Body of pancreas (tissue), 4 donors: Measurements from ENCODE around the gene ATXN1.

Experiments used
- POLR2A ChIP-seq, 3 donors: fragments of 450-650 bp; IDR thresholded peaks; one replicate each; pipeline ENCODE4 v1.6.1; 2016; ENCODE audit warnings: antibody characterized with exemption in 3 of 3, mild to moderate bottlenecking in 2 of 3
- TF ChIP-seq, protein P1 (sequence below), 7 experiments: fragments of 450-650 bp in 4 of 7; fragments of 200-600 bp in 3 of 7; sonication (generic) in 3 of 7; IDR thresholded peaks; one replicate each; pipeline ENCODE4 v1.5.1; 2016 to 2019; ENCODE audit warnings: antibody characterized with exemption in 7 of 7

DNA sequence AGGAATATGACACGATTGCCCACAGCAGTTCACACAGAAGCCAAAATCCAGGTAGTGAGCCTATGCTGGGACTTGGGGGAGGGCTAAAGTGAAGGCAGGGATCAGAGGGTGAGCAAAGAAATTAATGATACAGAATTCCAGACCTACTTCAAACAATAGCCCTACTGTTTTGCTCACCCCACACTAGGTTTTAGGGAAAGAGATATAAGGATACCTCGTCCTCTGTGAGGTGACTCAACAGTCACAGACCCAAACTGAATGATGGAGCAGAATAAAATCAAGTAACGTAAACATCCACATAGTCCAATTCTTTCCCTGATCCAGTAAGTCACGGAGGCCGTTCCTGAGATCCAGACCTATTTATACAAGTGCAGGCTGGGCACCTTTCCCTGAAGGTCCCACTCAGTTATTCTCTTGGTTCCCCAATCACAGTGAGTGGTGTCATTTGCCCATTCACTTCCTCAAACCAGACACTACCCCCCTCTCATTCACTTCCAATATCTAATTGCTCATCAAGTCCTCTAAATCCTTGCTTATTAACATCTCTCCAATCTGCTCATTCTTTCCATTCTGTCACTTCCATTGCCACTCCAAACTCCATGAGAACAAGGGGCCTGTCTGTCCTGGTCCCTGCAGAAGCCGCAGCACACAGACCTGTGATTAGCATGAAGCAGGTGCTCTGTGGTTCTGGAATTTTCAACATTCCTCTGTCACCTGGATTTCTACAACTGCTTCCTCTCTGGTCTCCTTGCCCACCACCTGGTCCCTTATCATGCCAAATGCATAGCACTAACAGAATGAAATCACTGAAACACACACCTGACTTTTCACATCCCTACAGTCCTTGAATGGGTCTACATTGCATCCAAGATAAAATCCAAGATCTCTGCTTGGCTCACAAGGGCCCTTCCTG is 55.9 kb downstream of the ATXN1 start:
- TF ChIP-seq, protein P1, sequence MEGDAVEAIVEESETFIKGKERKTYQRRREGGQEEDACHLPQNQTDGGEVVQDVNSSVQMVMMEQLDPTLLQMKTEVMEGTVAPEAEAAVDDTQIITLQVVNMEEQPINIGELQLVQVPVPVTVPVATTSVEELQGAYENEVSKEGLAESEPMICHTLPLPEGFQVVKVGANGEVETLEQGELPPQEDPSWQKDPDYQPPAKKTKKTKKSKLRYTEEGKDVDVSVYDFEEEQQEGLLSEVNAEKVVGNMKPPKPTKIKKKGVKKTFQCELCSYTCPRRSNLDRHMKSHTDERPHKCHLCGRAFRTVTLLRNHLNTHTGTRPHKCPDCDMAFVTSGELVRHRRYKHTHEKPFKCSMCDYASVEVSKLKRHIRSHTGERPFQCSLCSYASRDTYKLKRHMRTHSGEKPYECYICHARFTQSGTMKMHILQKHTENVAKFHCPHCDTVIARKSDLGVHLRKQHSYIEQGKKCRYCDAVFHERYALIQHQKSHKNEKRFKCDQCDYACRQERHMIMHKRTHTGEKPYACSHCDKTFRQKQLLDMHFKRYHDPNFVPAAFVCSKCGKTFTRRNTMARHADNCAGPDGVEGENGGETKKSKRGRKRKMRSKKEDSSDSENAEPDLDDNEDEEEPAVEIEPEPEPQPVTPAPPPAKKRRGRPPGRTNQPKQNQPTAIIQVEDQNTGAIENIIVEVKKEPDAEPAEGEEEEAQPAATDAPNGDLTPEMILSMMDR (IDR thresholded peaks at IDR 0.05) = no peak
- TF ChIP-seq POLR2A (IDR thresholded peaks at IDR 0.05) = no peak
